Activated CD4-positive, alpha-beta T cell treated with anti-CD3 and anti-CD28 coated beads for 4 hours (primary cell): ENCODE data around the gene STUB1.
"Not testable (repeated sequence)": the region's sequence is repeated elsewhere in the genome, so short reads cannot be mapped to it uniquely, and the experiment has no call there.

ENCODE experiments used
- DNase-seq, 2 donors: peaks; one replicate each; pipeline ENCODE4 v3.0.0-alpha.2; 2020

STUB1 gene

DNA sequence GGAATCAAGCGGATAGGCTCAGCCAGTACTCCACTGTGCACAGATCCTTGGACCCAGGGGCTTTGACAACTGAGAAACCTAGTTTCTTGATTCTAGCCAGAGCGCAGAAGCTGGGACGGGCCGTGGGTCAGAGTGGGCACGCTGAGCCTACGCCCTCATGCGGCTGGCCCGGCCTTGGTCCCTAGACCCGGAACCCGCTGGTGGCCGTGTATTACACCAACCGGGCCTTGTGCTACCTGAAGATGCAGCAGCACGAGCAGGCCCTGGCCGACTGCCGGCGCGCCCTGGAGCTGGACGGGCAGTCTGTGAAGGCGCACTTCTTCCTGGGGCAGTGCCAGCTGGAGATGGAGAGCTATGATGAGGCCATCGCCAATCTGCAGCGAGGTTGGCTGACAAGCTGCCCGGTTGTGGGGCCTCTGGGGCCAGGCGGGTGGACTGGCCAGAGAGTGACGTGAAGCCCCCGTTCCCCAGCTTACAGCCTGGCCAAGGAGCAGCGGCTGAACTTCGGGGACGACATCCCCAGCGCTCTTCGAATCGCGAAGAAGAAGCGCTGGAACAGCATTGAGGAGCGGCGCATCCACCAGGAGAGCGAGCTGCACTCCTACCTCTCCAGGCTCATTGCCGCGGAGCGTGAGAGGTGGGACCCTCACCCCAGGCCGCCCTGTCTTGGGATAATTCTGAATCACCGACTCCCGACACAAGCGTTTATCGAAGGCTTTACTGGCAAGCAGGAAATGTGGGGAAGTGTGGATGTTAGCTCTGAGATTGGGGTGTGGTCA, 946 bp downstream of the STUB1 start:
- DNase-seq, result no peak

GRCh38 chr16:681746-682427, 1.7 kb downstream of the STUB1 start:
- DNase-seq, result no peak

DNA sequence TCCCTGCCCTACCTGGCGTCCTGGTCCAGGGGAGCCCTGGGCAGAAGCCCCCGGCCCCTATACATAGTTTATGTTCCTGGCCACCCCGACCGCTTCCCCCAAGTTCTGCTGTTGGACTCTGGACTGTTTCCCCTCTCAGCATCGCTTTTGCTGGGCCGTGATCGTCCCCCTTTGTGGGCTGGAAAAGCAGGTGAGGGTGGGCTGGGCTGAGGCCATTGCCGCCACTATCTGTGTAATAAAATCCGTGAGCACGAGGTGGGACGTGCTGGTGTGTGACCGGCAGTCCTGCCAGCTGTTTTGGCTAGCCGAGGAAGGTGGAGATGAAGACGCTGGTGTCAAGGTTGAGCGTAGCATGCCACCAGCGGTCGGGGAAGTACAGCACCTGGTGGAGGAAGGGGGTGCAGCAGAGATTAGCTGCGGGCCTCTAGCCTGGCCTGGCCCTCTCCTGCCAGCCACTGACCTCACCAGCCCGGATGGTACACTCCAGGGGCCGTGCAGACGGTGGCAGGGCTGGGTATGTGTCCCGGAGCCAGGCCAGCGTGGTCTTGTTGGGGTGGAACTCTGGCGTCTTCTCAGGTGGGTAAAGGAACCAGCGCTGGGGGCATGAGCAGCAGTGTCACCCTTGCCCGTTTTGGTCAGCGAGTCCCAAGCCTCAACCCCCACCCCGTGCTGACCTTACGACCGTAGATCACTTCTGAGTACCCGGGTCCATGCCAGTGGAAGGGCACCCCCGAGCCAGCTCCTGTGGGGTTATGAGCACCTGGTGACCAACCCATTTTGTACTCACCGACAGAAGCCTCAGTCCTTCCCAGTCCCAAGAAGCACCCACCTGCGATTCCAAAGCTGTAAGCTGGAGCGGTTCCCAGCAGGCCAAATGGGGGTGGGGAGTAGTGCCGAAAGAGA, 2.5 kb downstream of the STUB1 start:
- DNase-seq, result no peak

DNA sequence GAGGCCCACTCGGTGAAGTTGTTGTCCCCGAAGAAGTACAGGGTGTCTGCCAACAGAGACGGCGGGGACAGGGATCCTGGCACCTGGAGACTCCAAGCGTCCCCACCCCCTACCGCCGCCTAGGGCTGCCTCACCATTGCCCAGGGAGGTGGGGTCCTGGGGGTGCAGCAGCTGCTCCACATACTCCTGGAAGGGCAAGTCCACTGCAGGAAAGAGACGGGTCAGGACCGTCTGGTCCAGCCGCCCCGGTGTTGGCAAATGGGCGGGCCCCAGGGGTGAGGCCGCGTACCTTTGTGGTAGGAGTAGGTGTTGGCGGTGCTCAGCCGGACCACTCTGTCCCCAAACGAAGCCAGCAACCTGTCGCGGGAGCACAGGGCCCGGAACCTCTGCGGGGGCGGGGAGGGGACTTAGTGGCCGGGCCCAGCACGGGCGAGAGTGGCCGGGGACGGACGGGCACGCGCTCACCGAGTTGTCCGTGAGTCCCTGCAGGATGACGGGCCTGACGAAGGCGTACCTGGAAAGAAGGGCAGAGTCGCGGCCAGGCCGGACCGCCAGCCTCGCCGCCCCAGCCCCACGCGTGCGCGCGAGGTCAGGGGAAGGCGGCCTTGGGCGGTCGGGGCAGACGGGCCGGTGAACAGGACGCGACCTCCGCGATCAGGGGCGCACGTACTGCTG, 3.3 kb downstream of the STUB1 start:
- no peak for DNase-seq

DNA sequence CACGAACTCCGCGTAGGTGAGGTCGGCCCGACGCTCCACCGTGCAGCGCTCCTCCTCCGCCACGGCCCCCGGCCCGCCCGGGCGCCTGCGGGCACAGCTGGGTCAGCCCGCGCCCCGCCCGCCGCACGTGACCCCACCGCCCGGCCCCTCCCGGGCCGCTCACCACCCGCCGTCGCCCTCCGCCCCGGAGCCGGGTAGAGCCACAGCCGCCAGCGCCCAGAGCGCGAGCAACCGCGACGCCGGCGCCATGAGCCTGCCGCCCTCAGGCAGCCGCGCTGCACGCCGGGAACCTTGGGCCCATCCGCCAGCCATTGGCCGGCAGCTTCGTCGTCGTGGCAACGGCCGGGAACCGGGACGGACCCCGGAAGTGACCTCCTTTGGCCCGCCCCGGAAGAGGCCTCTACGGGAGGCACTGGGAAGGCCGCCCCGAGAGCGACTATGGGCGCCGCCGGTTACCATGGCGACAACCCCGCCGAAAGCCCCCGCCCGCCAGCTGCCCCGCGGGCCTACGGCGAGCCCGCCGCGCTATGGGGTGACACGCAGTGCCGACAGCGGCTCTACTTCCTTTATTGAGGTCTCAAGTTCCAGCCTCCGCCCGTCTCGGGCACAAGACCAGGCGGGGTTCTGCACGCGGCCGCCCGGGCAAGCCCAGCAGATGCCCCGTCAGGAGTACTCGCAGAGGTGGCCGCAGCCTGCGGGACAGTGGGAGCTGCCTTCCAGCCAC, 4.0 kb downstream of the STUB1 start, which contains the start of gene JMJD8:
Gene JMJD8, minus strand, starts transcription at position 264 of the 724 bp plus-strand sequence. Its CDS starts 15 bp downstream, at position 249.
- DNase-seq, result peak; percentile 95 to 96

DNA sequence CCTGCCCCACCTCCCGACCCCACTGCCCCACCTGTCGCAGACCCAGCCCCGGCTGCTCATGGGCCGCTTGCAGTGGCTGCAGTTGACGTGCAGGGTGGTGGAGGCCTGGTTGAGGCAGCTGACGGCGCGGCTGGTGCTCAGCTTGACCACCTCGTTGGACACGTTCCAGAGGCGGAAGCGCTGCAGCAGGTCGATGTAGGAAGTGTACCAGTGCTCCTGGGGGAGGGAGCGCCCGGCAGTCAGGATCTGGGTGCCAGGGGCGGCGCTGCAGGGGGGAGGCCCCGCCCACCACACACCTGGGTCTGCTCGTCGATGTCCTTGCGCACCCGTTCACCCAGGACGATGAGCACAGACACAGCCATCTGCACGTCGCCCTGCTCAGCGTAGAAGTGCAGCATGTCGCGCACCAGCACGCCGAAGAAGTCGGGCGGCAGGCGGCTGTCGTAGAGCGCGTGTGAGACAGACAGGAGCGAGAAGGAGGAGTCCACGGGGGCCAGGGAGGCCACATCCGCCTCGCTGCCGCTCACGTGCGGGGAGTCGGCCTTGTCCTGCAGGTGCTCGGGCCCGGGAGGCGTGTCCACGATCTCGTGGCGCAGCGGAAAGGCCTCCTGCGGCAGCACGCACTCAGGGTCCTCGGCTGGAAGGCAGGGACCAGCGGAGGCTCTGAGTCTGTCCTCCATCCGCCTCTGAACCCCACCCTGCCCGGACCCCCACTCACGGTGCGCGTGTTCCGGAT, 4.9 kb downstream of the STUB1 start:
- no peak for DNase-seq

- DNase-seq, result no peak
These were observed 5.8 kb downstream of the STUB1 start for GRCh38 chr16:685967-686366.

DNA sequence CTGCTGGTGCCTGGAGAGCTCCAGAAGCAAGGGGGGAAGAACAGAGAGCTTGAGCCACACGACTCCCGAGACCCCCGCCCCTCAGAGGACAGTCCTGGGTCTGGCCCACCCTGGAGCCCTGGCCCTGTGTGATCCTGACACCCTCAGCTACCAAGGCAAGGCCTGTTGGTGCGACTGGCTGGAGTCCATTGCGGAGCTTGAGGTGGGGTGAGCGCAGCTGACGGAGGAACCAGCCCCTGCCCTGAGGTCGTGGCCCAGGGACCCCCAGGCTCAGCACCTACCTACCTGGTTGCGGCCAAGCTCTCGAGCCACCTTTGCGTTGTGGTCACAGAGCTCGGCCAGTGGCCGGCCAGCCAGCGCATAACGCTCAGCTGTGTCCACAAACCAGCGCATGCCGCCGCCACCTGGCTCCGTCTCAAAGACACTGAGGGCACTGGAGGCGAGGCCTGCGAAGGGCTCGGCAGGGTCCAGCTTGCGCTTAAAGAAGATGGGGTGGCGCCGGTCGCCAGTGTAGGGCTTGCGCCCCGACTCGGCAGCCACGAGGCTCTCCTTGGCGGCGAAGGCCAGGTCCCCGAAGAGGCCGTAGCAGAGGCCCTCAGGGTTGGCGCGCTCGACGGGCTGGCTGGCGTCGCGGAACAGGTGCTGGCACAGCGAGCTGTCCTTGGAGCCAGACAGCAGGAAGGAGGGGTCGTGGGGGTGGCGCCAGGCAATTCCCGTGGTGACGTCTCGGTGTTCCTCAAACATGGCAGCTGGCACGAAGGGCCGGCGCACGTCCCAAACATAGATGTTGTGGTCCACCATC, 6.5 kb downstream of the STUB1 start:
- DNase-seq, result no peak

DNA sequence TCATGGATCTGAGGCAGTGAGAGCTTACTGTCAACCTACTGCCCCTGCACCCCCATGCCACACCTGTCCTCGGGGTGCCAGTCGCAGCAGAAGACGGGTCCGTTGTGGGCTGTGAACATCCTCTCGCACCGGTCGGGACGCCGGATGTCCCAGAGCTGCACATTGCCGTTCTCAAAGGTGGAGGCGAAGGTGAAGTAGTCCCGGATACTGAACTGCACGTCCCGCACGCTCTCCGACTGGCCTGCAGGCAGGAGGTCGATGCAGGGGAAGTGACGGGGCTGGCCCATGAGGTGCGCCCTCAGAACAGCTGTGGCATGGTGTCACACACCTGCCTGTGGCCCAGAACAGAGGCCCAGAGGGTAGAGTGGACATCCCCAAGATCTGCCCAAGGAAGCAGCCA, 7.3 kb downstream of the STUB1 start:
- no peak for DNase-seq

- DNase-seq, result no peak
These were observed 9.1 kb downstream of the STUB1 start for GRCh38 chr16:689175-689897.

DNA sequence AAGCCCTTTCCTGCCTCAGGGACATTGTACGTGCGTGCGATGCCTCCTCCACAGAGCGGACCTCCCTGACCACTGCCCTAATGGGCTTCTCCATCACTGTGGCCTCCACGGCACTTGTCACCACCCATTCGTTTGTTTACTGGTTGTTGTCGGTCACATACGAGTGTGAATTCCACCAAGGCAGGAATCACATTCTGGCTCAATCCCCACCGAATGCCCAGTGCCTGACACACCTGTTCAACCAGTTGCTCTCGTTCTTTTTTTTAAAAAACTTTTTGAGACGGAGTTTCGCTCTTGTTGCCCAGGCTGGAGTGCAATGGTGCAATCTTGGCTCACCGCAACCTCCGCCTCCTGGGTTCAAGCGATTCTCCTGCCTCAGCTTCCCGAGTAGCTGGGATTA, 11.0 kb downstream of the STUB1 start:
- not testable (repeated sequence) for DNase-seq

GRCh38 chr16:692356-693108, 12.3 kb downstream of the STUB1 start:
- DNase-seq, result no peak

- DNase-seq, result no peak
These were observed 13.2 kb downstream of the STUB1 start for GRCh38 chr16:693364-693763.

DNA sequence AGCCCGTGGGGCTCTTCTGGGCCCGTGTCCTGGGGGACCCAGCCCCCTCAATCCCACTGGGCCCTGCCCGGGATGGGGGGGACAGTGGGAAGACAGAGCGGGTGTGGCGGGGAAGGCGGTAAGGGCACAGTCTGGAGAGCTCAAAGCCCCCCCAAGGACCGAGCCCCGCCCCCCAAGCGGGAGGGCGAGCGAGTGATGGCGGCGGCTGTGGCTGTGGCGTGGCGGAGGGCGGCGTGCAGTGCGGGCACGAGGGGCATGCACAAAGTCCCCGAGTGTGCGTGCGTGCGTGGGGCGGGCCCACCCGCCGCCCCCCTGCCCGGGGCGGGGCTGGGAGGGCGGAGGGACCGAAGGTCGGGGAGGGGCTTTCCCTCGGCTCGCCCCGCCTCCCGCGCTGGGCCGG, 13.6 kb downstream of the STUB1 start:
- no peak for DNase-seq

DNA sequence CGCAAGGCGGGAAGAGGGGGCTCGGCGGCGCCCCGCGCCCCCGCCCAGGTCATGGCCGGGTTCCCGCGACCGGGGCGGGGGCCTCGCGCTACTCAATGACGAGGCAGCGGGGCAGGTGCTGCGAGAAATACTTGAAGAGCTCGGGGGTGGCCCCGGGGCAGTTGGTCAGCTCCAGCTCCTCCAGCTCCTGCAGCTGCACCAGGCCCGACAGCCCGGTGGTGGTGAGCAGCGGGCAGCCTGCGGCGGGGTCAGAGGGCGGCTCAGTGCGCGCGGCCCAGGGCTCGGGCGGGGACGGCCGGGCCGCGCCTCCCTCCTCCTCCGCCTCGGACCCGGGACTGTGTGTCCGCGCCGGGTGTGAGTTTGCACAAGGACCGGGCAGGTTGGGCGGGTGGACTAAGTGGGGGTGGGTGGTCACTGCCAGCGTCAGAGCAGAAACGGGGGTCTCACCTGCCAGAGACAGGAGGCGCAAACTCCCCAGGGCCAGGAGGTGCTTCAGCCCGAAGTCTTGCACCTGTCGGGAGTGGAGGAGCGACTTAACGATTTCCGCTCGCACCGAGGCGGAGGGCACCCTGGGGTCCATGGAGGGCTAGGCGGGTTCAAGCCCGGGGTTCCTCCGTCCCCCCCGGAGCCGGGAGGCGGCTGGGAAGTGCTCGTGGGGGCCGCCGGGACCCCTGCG, 14.1 kb downstream of the STUB1 start:
- no peak for DNase-seq

- no peak for DNase-seq
These were observed 14.7 kb downstream of the STUB1 start for GRCh38 chr16:694863-695354.

DNA sequence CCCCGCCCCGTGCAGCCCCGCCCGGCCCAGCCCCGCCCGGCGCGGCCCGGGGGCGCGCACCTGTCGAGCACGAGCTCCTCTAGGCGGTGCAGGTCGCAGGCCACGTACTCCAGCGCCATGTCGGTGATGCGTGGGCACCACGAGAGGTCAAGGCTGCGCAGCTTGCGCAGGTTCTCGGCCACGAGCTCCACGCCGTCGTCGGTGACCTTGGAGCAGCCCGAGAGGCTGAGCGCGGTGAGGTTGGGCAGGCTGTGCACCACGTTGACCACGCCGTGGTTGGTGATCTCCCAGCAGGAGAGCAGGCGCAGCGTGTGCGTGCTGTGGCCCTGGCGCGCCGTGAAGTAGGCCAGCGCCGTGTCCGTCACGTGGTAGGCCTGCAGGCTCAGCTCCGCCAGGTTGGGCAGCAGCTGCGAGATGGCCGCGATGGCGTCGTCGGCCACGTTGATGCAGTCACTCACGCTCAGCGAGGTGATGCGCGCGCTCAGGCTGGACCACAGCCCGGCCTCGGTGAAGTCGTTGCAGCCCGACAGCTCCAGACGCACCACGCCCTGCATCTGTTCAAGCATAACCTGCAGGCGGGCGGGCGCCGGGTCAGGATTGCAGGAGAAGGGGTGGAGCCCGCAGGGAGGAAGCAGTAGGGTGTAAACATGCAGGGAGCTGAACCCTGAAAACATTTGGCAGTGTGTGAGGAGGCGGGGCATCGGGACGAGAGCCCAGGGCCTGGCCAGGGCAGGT, 15.3 kb downstream of the STUB1 start:
- DNase-seq, result peak; percentile 62 to 69
